Activated naive CD4-positive, alpha-beta T cell treated with anti-CD3 and anti-CD28 coated beads, Interleukin-2, amount 50 U/mL, for 24 hours (primary cell): ENCODE data around the gene FBRSL1.

ENCODE experiments used
- H3K27ac Mint-ChIP-seq: one replicate; pipeline ENCODE4 v1.8.0; 2021; ENCODE audit warnings: mild to moderate bottlenecking, mixed read lengths
- H3K27me3 Mint-ChIP-seq: one replicate; pipeline ENCODE4 v1.8.0; 2021; ENCODE audit warnings: mixed read lengths
- H3K36me3 Mint-ChIP-seq: one replicate; pipeline ENCODE4 v1.8.0; 2021; ENCODE audit warnings: mixed read lengths
- H3K4me1 Mint-ChIP-seq: one replicate; pipeline ENCODE4 v1.8.0; 2021; ENCODE audit warnings: mixed read lengths
- H3K4me3 Mint-ChIP-seq: one replicate; pipeline ENCODE4 v1.8.0; 2021; ENCODE audit warnings: mild to moderate bottlenecking, mixed read lengths
- H3K9me3 Mint-ChIP-seq: one replicate; pipeline ENCODE4 v1.8.0; 2021; ENCODE audit warnings: mixed read lengths

FBRSL1 gene

DNA sequence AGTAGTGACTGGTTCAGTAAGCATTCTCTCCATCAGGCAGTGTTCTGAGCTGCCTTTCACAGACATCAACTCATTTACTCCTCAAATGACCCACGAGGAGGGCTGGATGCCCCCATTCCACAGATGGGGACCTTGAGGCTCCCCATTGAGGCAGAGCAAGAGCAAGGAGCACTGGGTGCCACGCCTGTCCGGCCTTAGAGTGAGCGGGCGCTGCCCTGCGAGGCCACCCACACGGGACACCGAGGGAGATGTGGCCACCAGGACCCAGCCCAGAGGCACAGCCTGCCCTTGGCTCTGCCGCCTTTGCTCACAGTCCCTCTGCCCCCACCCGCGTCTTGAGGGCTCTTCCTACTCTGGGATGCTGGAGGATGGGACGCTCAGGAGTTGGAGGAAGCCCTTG is 3.0 kb downstream of the FBRSL1 start:
- H3K27me3 Mint-ChIP-seq = no peaks in the 10 kb centered on the region
- H3K4me1 Mint-ChIP-seq = peaks cover 70% of the 10 kb centered on the region
- no peaks in the 10 kb centered on the region for H3K9me3 Mint-ChIP-seq
- H3K4me3 Mint-ChIP-seq = peak overlapping the region; percentile 65
- peak overlapping the region; percentile 68 for H3K27ac Mint-ChIP-seq
- no peaks in the 10 kb centered on the region for H3K36me3 Mint-ChIP-seq

DNA sequence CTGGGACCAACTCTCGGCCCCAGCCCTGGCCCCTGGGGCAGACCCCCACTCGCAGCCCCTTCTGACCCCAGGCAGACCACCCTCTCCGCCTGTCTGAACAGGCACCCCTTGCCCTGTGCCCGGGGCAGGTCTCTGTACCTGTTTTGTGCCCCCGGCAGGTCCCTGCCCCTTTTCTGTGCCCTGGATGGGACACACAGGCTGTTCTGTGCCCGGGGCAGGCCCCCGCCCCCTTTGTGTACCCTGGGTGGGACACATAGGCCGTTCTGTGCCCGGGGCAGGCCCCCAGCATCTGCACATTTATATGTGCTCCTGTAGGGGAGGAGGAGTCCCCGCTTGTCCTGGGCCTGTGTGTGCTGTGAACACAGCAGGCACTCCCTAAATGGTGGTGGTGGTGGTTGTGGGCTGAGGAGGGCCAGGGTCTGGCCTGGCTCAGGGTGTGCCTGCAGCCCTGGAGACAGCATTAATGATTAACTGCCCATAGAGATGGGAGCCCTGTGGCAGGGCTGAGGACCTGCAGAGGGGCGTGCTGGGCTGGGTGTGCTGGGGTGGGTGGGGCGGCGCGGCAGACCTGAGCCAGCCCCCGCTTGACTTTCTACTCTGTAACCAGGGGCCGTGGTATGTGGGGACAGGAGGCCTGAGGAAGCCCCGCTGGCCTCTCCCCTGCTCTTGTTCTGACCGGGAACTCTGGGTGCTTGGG is 3.7 kb downstream of the FBRSL1 start:
- peak overlapping the region; percentile 42 for H3K4me3 Mint-ChIP-seq
- H3K36me3 Mint-ChIP-seq = no peaks in the 10 kb centered on the region
- H3K27ac Mint-ChIP-seq = peak overlapping the region; percentile 30
- no peaks in the 10 kb centered on the region for H3K9me3 Mint-ChIP-seq
- no peaks in the 10 kb centered on the region for H3K27me3 Mint-ChIP-seq
- peaks cover 65% of the 10 kb centered on the region for H3K4me1 Mint-ChIP-seq

DNA sequence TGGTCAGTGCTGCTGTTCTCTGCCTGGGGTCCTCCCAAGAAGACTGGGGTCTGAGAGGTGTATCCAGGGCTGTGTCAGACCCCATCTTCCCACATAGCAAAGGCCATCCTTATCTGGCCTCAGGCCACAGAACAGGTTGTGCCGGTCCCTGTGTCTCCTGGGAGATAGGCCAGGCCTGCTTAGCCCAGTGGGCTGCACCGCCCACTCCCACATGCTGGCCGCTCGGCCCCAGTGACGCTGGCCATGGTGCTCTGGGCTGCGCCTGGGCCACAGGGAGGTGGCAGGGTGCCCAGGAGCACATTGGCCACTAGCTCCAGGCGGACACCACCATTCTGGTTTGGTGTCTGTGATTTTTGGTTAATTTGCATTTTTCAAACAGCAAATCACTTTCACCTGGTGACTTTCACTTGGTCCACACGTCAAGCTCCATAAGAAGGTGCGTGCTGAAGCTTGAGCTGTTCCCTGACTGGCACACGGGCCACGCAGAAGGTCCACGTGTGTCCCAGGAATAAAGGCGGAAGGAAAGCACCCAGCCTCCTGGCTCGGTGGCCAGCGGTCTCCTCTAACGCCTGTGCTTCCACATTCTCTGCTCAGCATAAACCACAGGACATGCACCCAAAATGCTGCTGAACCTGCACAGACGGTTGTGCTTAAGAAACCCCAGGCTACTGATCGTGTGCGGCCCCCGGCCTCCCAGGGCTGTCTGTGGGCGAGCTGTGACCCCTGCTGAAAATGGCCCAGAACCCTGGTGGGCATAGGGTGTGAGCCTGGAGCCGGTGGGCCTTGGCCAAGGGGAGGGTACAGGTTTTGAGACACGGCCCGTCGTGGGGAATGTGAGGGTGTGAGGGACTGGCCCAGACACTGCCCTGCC is 4.6 kb downstream of the FBRSL1 start:
- no peaks in the 10 kb centered on the region for H3K36me3 Mint-ChIP-seq
- H3K27me3 Mint-ChIP-seq = no peaks in the 10 kb centered on the region
- H3K9me3 Mint-ChIP-seq = no peaks in the 10 kb centered on the region
- H3K4me1 Mint-ChIP-seq = peaks cover 64% of the 10 kb centered on the region
- peak overlapping the region; percentile 42 for H3K4me3 Mint-ChIP-seq
- peak overlapping the region; percentile 17 for H3K27ac Mint-ChIP-seq

DNA sequence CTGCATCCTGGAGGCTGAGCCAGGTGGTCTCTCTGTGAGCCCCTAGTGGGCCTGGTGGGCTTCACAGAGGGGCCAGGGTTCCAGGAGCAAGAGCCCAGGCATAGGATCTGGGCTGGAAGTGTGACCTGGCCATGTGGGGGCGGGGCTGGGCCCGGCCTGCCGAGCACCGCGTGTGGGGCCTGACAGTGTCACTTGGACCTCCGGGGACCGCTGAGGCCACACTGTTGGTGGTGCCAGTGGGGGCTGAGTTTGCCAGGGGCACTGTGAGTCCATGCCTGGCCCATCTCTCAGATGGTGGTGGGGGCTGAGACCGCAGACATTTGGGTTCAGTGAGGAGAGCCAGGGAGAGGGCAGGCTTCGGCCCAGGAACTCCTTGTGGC is 5.2 kb downstream of the FBRSL1 start:
- Mint-ChIP-seq H3K4me3 (no peak overlapping the region), H3K27ac (no peak overlapping the region)

DNA sequence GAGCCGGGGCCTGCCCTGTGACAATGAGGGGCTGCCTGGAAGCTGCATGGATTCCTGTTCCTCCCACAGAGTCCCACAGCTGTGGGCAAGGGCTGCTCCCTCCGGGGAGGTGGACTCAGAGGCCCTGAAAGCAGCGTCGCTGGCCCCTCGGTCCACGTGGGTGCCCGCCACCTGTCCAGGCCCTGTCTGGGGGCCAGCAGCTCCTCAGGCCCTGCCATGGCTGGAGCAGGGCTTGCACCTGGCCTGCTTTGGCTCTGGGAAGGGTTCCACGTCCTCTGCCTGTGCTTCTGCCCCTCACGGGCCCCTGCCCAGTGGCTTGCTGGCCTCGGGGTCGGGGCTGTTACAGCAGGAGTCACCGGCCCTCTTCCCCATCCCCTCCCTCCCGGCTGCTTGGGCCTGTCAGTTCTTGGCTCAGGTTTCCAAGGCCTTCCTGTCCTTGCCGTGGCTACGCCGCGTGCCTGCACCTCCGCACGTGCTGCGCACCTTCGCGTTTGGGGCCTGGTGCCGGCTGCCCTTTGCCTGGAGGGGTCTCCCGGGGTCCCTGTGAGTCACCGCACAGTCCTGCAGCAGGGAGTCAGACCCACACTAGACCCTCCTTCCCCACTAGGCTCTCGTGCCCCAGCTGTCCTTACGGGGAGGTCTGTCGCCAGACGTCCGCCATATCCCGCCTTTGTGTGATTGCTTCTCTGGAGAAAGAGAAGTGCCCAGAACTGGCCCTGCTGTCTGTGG is 5.8 kb downstream of the FBRSL1 start:
- Mint-ChIP-seq H3K4me1 (peaks cover 68% of the 10 kb centered on the region), H3K27me3 (no peaks in the 10 kb centered on the region), H3K9me3 (no peaks in the 10 kb centered on the region), H3K27ac (no peak overlapping the region), H3K36me3 (no peaks in the 10 kb centered on the region), H3K4me3 (no peak overlapping the region)

More for the DNA sequence above, 5.2 kb downstream of the FBRSL1 start:
- peaks cover 64% of the 10 kb centered on the region for H3K4me1 Mint-ChIP-seq
- H3K9me3 Mint-ChIP-seq = no peaks in the 10 kb centered on the region
- H3K36me3 Mint-ChIP-seq = no peaks in the 10 kb centered on the region
- no peaks in the 10 kb centered on the region for H3K27me3 Mint-ChIP-seq

DNA sequence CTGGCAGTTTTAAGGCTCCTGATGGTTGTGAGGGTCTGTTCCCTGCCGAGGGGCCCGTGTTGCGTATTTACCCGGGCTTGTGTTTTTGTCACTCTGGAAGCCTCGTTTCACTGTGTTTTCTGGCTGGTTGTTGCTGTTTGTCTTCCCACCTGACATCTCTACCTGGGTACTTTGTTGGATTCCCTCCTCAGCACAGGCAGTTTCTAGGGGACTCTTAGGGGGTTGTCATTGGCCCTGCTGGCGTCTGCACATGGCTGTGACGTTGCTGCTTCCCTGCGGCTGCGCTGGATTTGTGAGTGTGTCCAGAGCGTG is 6.4 kb downstream of the FBRSL1 start:
- Mint-ChIP-seq H3K27me3 (no peaks in the 10 kb centered on the region), H3K27ac (no peak overlapping the region), H3K4me1 (peaks cover 64% of the 10 kb centered on the region), H3K9me3 (no peaks in the 10 kb centered on the region), H3K36me3 (no peaks in the 10 kb centered on the region), H3K4me3 (no peak overlapping the region)

DNA sequence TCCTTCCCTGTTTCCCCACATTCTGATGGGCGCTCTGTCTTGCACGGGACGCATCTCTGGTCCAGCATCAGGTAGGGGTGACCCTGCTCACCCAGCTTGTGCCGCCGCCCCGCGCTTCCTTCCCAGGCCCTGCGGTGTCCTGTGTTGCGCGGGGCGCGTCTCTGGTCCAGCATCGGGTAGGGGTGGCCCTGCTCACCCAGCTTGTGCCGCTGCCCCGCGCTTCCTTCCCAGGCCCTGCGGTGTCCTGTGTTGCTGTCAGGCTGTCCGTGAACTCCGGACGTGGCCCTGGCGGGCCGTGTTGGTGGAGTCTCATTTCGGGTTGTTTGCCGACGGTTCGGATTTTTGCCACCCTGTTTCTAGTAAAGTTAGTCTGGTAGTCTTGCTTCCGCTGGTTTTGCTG is 6.8 kb downstream of the FBRSL1 start:
- Mint-ChIP-seq H3K9me3 (no peaks in the 10 kb centered on the region), H3K27me3 (no peaks in the 10 kb centered on the region), H3K4me3 (peak overlapping the region; percentile 19), H3K36me3 (no peaks in the 10 kb centered on the region), H3K27ac (no peak overlapping the region), H3K4me1 (peaks cover 62% of the 10 kb centered on the region)

DNA sequence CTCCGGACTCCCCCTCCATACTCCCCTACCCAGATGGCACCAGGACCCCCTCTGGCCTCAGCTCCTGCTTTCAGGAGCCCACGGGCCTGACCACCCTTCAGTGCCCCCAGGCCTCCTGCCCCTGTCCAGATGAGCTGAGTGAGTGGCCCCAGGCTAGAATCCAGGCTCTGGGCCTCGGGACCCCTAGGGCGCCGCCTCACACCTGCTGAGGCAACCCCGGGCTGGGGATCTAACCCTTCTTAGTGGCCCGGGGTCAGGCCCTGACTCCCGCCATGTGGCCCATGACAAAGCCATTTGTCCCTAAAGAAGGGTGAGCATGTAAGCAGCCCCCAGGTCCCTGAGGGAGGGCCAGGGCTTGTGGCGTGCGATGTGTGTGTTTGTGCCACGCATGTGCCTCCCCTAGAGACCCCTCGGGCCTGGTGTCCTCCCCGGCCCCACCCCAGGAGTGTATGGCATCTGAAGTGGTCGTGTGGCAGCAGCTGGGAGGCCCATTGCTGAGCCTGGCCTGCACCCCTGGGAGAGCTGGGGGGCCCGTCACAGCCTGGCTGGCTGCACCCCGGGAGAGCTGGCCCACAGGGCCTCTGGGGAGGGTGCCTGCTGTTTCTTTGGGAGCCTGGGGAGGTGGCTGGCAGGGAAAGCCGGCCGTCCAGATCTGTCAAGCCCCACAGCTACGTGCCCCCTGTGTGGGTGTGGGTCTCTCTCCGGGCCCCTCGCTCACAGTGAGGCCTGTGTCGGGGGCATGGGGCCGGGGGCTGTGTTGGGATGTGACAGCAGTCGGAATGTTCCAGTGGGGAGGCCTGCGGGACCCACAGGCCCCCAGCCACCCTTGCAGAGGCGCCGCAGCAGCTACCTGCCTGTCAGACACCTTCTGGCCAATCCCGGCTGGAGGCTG is 7.8 kb downstream of the FBRSL1 start:
- H3K36me3 Mint-ChIP-seq = no peaks in the 10 kb centered on the region
- no peaks in the 10 kb centered on the region for H3K9me3 Mint-ChIP-seq

DNA sequence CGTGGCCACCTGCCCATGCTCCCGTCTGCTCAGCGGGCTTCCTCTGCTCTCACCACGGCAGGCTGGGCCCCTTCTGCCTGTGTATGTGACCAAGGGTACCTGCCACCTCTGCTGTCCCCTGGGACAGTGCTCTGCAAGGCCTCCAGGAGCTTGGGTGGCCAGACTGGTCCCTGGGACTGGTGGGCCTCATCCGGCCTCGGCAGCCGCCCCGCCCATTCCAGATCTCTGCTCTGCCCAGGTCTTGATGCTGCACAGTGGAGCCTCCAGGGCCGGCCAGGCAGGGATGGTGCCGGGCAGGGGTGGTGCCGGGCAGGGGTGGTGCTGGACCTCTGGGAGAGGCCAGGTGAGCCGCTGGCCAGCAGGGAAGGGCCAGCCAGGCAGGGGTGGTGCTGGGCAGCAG is 9.0 kb downstream of the FBRSL1 start:
- H3K36me3 Mint-ChIP-seq = no peaks in the 10 kb centered on the region
- no peak overlapping the region for H3K27ac Mint-ChIP-seq
- no peaks in the 10 kb centered on the region for H3K9me3 Mint-ChIP-seq
- no peaks in the 10 kb centered on the region for H3K27me3 Mint-ChIP-seq
- no peak overlapping the region for H3K4me3 Mint-ChIP-seq
- peaks cover 53% of the 10 kb centered on the region for H3K4me1 Mint-ChIP-seq

More for the DNA sequence above, 7.8 kb downstream of the FBRSL1 start:
- Mint-ChIP-seq H3K4me1 (peaks cover 55% of the 10 kb centered on the region), H3K27me3 (no peaks in the 10 kb centered on the region), H3K27ac (no peak overlapping the region), H3K4me3 (no peak overlapping the region)

DNA sequence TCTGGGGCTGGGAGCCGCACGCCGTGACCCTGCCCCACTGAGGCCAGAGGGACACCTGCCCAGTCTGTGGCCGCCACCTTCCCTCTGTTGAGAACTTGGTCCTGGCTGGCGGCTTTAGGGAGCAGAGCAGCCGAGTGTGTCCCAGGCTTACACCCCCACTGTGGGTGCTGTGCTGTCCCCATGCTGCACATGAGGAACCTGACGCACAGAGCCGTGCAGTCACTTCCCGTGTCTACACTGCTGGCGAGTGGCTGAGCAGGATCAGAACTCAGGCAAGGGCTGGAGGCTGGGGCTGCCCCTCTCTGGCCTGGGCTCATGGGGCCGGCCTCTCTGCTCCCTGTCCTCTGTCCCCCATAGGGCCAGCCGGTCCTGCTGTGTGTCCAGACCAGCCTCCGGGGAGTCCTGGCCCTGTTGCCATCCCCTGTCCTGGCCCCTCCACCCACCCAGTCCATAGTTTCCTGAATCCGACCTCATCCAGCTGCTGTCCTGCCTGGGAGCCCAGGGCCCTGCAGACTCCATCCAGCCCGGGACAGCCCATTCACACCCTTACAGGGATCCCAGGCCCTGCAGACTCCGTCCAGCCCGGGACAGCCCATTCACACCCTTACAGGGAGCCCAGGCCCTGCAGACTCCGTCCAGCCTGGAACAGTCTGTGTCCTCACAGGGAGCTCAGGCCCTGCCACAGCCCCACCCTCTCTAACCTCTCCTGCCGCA is 10.3 kb downstream of the FBRSL1 start:
- H3K4me3 Mint-ChIP-seq = no peak overlapping the region
- no peak overlapping the region for H3K27ac Mint-ChIP-seq

DNA sequence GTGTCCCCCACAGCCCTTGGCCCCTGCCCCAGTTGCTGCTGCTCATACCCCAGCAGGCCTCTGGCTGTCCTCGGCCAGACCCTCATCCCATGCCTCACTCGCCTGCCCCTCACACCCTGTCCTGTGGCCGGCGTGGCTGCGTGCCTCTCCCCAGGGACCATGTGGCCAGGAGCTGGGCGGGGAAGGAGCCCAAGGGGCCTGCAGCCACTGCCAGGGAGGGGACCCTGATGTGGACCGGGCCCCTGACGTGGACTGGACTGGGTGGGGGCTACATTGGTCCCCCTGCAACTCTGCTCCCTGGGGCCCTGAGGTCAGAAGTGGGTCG is 10.9 kb downstream of the FBRSL1 start:
- Mint-ChIP-seq H3K4me3 (no peak overlapping the region), H3K27ac (no peak overlapping the region), H3K4me1 (peaks cover 56% of the 10 kb centered on the region), H3K27me3 (no peaks in the 10 kb centered on the region), H3K9me3 (no peaks in the 10 kb centered on the region), H3K36me3 (no peaks in the 10 kb centered on the region)

More for the DNA sequence above, 10.3 kb downstream of the FBRSL1 start:
- peaks cover 52% of the 10 kb centered on the region for H3K4me1 Mint-ChIP-seq
- H3K27me3 Mint-ChIP-seq = no peaks in the 10 kb centered on the region
- H3K36me3 Mint-ChIP-seq = no peaks in the 10 kb centered on the region
- H3K9me3 Mint-ChIP-seq = no peaks in the 10 kb centered on the region

DNA sequence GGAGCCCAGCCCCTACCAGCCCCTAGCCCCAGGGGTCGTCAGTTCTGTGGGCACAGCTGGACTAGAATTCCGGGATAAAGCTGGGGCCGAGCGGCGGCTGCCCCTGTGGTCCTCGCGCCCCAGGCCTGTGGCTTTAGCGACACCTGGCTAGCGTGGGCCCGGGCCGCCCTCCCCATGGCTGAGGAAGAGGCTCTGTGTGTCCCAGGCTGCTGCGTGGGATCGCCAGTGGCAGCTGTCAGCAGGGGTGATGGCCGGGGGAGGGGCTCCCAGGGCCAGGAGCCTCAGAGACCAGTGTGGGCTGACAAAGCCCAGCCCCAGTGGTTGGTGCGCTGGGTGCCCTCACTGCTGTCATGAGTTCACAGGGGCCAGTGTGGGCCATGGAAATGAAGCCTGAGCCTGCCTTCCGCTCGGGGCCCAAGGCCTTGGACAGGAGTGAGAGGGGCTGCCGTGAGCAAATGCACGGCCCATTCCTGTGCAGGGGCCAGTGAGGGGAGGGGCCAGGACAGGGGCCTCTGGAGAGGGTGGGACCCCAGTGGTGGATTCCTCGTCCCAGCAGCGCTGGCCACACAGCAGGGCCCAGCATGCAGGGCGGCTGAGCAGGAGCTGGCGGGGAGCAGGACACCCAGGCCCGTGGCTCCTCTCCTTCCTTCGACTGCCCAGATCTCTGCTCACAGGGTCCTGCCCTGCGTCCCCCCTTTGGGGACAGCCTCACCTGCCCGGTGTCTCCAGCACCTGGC is 11.4 kb downstream of the FBRSL1 start:
- no peaks in the 10 kb centered on the region for H3K9me3 Mint-ChIP-seq
- H3K4me3 Mint-ChIP-seq = no peak overlapping the region
- H3K27me3 Mint-ChIP-seq = no peaks in the 10 kb centered on the region
- H3K4me1 Mint-ChIP-seq = peaks cover 58% of the 10 kb centered on the region
- H3K36me3 Mint-ChIP-seq = no peaks in the 10 kb centered on the region
- H3K27ac Mint-ChIP-seq = no peak overlapping the region

DNA sequence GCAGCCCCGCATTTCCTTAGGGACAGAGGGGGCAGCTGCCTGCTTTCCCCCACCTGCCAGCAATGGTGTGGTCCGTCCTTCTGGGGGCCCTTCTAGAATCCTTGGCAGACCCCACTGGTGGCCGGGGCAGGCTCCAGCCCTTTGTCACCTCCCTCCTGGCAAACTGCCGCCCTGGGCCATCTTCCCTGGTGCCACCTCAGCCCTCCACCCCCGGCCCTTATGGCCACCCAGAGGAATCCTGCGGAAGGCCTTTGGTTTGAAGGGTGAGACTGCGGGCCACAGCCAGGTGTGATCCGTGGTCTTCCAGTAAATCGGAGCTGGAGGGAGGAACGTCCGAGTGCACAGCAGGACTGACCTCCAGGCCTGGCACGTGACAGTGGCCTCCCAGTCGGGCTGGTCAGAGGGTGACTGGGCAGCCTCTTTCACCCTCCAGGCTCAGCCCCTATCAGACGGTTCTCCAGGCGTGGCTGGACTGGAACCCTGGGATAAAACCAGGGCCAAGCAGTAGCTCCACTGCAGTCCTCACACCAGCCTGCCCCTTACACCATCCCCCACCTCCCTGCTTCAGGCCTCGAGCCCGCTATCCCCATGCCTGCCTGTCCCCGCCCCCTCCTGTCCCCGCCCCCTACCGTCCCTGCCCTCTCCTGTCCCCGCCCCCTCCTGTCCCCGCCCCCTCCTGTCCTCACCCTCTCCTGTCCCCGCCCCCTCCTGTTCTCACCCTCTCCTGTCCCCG is 12.4 kb downstream of the FBRSL1 start:
- Mint-ChIP-seq H3K4me3 (no peak overlapping the region), H3K4me1 (peaks cover 59% of the 10 kb centered on the region), H3K27ac (no peak overlapping the region), H3K36me3 (no peaks in the 10 kb centered on the region), H3K27me3 (no peaks in the 10 kb centered on the region), H3K9me3 (no peaks in the 10 kb centered on the region)

DNA sequence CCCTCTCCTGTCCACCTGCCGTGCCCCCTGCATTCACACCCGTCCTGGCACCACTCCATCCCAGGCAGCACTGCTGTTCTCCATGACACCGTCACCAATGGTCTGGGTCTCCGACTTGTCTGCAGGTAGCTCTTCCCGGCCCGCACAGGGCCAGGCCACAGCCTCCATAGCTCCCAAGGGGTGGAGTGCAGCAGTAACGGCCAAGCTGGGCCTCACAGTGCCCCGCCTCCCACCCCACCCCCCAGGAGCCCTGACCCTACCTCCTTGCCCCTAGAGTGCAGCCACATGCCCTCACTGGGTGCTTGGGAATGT is 12.9 kb downstream of the FBRSL1 start:
- peaks cover 55% of the 10 kb centered on the region for H3K4me1 Mint-ChIP-seq
- H3K9me3 Mint-ChIP-seq = no peaks in the 10 kb centered on the region
- no peak overlapping the region for H3K27ac Mint-ChIP-seq
- H3K27me3 Mint-ChIP-seq = no peaks in the 10 kb centered on the region
- no peaks in the 10 kb centered on the region for H3K36me3 Mint-ChIP-seq
- no peak overlapping the region for H3K4me3 Mint-ChIP-seq
